Measurements from ENCODE around the gene GPATCH11.
A peak's percentile ranks its signal among the peaks of the same experiment; 100 is the strongest.

Gene GPATCH11

DNA sequence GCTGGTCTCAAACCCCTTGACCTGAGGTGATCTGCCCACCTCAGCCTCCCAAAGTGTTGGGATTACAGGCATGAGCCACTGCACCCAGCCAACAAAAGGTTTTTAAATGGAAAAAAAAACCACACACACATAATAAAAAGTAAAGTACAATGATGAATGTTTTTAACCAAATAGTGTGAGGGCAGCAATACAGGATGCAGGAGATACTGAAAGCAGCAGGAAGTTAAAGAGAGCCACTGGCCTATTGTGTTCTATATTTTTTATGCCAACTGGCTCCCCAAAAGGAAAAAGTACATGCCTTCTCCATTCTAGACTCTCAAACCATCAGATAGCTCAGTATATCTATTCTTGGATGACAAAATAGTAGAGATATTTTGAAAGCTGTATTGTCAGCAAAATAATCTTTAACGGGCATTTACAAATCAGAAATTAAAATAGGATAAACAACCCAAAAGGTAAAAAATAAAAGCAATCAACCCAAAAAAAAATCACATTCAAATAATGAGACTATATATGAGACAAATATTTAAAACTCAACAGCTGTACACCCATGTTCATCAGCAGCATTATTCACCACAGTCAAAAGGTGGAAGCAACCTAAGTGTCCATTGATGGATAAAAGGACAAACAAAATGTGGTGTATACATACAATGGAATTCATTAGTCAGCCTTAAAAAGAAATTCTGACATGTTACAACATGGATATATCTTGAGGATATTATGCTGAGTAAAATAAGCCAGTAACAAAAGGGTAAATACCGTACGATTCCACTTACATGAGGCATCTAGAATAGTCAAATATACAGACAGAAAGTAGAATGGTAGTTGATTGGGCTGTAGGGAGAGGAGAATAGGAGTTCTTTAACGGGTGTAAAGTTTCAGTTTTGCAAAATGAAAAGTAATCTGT, 26.2 kb downstream of the GPATCH11 start:
- Histone ChIP-seq H3K27ac (ENCODE audit: low read depth, low read length) (no peak overlapping the region), H3K9ac (ENCODE audit: low read length) (no peak overlapping the region), H3K36me3 (ENCODE audit: control insufficient read depth, insufficient read depth, low read length) (no peaks in the 10 kb centered on the region), H2AK5ac (ENCODE audit: low read length) (no peak overlapping the region), H2BK120ac (ENCODE audit: low read depth, low read length) (no peak overlapping the region), H3K56ac (ENCODE audit: low read length) (no peak overlapping the region), H3K4me1 (ENCODE audit: control insufficient read depth, low read depth, low read length) (no peaks in the 10 kb centered on the region), H3K27me3 (ENCODE audit: insufficient read depth, low read length, poor library complexity) (no peaks in the 10 kb centered on the region), H3K4ac (ENCODE audit: low read depth, low read length) (no peak overlapping the region), H3K79me2 (ENCODE audit: control insufficient read depth, insufficient read depth, low read length) (no peaks in the 10 kb centered on the region), H2BK5ac (ENCODE audit: low read length) (no peak overlapping the region), H4K5ac (ENCODE audit: low read length) (no peak overlapping the region), H3K4me2 (ENCODE audit: low read length) (no peak overlapping the region), H3K18ac (ENCODE audit: low read length) (no peak overlapping the region), H2BK15ac (replicated peaks; ENCODE audit: low read depth) (no peak overlapping the region), H3K79me1 (ENCODE audit: low read length) (no peaks in the 10 kb centered on the region), H3K4me3 (ENCODE audit: low read length) (no peak overlapping the region), H4K8ac (ENCODE audit: low read depth, low read length) (no peak overlapping the region), H3K23ac (ENCODE audit: low read length) (no peak overlapping the region)
- WGBS (ENCODE audit: extremely low coverage, insufficient coverage, low lambda C conversion rate), result no CpG with 5 or more reads among the region's 4 CpGs
- no peak for DNase-seq

GRCh38 chr2:37111958-37112357, 27.6 kb downstream of the GPATCH11 start:
- Histone ChIP-seq H4K5ac (ENCODE audit: low read length) (no peak overlapping the region), H3K23ac (ENCODE audit: low read length) (no peak overlapping the region), H4K8ac (ENCODE audit: low read depth, low read length) (no peak overlapping the region), H3K4me2 (ENCODE audit: low read length) (no peak overlapping the region), H3K18ac (ENCODE audit: low read length) (no peak overlapping the region), H2BK5ac (ENCODE audit: low read length) (no peak overlapping the region), H3K27me3 (ENCODE audit: insufficient read depth, low read length, poor library complexity) (no peaks in the 10 kb centered on the region), H3K27ac (ENCODE audit: low read depth, low read length) (no peak overlapping the region), H3K9ac (ENCODE audit: low read length) (no peak overlapping the region), H2BK120ac (ENCODE audit: low read depth, low read length) (no peak overlapping the region), H3K79me1 (ENCODE audit: low read length) (no peaks in the 10 kb centered on the region), H3K4me3 (ENCODE audit: low read length) (no peak overlapping the region), H2BK15ac (replicated peaks; ENCODE audit: low read depth) (no peak overlapping the region), H3K56ac (ENCODE audit: low read length) (no peak overlapping the region), H3K36me3 (ENCODE audit: control insufficient read depth, insufficient read depth, low read length) (no peaks in the 10 kb centered on the region), H3K4me1 (ENCODE audit: control insufficient read depth, low read depth, low read length) (no peaks in the 10 kb centered on the region), H2AK5ac (ENCODE audit: low read length) (no peak overlapping the region), H3K4ac (ENCODE audit: low read depth, low read length) (no peak overlapping the region), H3K79me2 (ENCODE audit: control insufficient read depth, insufficient read depth, low read length) (no peaks in the 10 kb centered on the region)
- WGBS (ENCODE audit: extremely low coverage, insufficient coverage, low lambda C conversion rate), result no CpG with 5 or more reads among the region's 2 CpGs
- peak; percentile 19 for DNase-seq

DNA sequence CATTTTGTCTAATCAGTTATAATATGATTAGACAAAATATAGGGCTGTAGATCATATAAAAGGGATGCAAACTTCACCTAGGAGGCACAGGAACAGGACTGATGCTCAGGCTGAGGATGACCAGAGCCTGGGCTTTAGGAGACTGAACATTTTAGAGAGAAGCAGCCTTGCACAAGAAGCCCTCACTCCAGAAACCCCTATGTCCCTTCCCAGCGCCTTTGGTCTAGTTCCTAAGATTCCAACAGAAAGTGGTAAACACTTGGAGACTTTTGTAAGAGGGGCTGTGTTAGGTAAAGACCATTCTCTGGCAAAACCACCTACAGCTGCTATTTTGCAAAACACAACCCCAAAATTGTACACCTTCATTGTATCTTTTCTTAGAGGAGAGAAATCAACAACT, 33.2 kb downstream of the GPATCH11 start:
- Histone ChIP-seq H2AK5ac (ENCODE audit: low read length) (no peak overlapping the region), H3K4me3 (ENCODE audit: low read length) (no peak overlapping the region), H3K27me3 (ENCODE audit: insufficient read depth, low read length, poor library complexity) (no peaks in the 10 kb centered on the region), H3K4me2 (ENCODE audit: low read length) (no peak overlapping the region), H3K79me2 (ENCODE audit: control insufficient read depth, insufficient read depth, low read length) (no peaks in the 10 kb centered on the region), H3K4ac (ENCODE audit: low read depth, low read length) (no peak overlapping the region), H3K56ac (ENCODE audit: low read length) (no peak overlapping the region), H3K79me1 (ENCODE audit: low read length) (no peaks in the 10 kb centered on the region), H2BK5ac (ENCODE audit: low read length) (no peak overlapping the region), H3K18ac (ENCODE audit: low read length) (no peak overlapping the region), H2BK15ac (replicated peaks; ENCODE audit: low read depth) (no peak overlapping the region), H4K5ac (ENCODE audit: low read length) (no peak overlapping the region), H3K9ac (ENCODE audit: low read length) (no peak overlapping the region), H4K8ac (ENCODE audit: low read depth, low read length) (no peak overlapping the region), H3K23ac (ENCODE audit: low read length) (no peak overlapping the region), H3K4me1 (ENCODE audit: control insufficient read depth, low read depth, low read length) (no peaks in the 10 kb centered on the region), H3K36me3 (ENCODE audit: control insufficient read depth, insufficient read depth, low read length) (peaks cover 2% of the 10 kb centered on the region), H3K27ac (ENCODE audit: low read depth, low read length) (no peak overlapping the region), H2BK120ac (ENCODE audit: low read depth, low read length) (no peak overlapping the region)
- WGBS (ENCODE audit: extremely low coverage, insufficient coverage, low lambda C conversion rate), result no CpG with 5 or more reads among the region's 1 CpG
- no peak for DNase-seq

DNA sequence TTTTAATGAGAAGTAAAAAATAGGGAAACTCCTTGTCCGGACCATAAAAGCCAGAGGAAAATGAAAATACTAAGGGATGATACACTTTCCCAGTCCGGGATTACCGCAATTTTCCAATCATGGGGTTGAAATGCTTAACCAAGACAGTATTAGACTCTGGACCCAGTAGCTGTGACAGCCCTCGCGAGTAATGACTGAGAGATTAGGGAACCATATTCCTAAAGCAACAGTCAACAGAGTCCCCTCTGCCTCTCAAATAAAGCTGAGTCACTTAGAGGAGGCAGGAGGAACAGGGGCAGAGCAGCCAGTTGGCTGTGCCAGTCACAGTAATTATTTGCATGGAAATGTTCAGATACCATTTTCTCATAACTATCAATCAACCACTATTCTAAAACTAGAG, 34.8 kb downstream of the GPATCH11 start:
- Histone ChIP-seq H2BK15ac (replicated peaks; ENCODE audit: low read depth) (no peak overlapping the region), H4K8ac (ENCODE audit: low read depth, low read length) (no peak overlapping the region), H3K4ac (ENCODE audit: low read depth, low read length) (no peak overlapping the region), H3K79me2 (ENCODE audit: control insufficient read depth, insufficient read depth, low read length) (no peaks in the 10 kb centered on the region), H3K36me3 (ENCODE audit: control insufficient read depth, insufficient read depth, low read length) (peaks cover 2% of the 10 kb centered on the region), H2AK5ac (ENCODE audit: low read length) (no peak overlapping the region), H3K4me2 (ENCODE audit: low read length) (no peak overlapping the region), H4K5ac (ENCODE audit: low read length) (no peak overlapping the region), H3K27ac (ENCODE audit: low read depth, low read length) (no peak overlapping the region), H3K4me1 (ENCODE audit: control insufficient read depth, low read depth, low read length) (no peaks in the 10 kb centered on the region), H3K27me3 (ENCODE audit: insufficient read depth, low read length, poor library complexity) (no peaks in the 10 kb centered on the region), H2BK5ac (ENCODE audit: low read length) (no peak overlapping the region), H3K23ac (ENCODE audit: low read length) (no peak overlapping the region), H3K18ac (ENCODE audit: low read length) (no peak overlapping the region), H3K56ac (ENCODE audit: low read length) (no peak overlapping the region), H3K79me1 (ENCODE audit: low read length) (no peaks in the 10 kb centered on the region), H3K9ac (ENCODE audit: low read length) (no peak overlapping the region), H3K4me3 (ENCODE audit: low read length) (no peak overlapping the region), H2BK120ac (ENCODE audit: low read depth, low read length) (no peak overlapping the region)
- DNase-seq, result no peak
- WGBS (ENCODE audit: extremely low coverage, insufficient coverage, low lambda C conversion rate), result no CpG with 5 or more reads among the region's 5 CpGs

DNA sequence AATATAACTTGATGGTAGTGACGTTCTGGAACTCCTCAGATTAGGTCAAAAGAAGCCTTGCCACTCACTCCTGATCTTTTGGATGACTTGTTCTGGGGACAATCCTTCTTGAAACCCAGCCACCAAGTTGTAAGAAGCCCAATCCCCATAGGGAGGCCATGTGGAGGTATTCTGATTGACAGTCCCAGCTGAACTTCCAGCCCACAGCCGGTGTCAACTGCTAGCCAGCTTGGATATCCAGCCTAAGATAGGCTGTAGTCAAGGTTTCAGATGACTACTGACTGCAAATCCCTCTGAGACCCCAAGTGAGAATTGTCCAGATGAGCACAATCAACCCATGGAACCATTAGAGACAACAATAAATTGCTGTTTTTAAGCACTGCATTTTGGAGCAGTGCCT, 41.1 kb downstream of the GPATCH11 start:
- Histone ChIP-seq H3K9ac (ENCODE audit: low read length) (no peak overlapping the region), H4K5ac (ENCODE audit: low read length) (no peak overlapping the region), H3K23ac (ENCODE audit: low read length) (no peak overlapping the region), H3K18ac (ENCODE audit: low read length) (no peak overlapping the region), H3K4me1 (ENCODE audit: control insufficient read depth, low read depth, low read length) (no peaks in the 10 kb centered on the region), H2BK120ac (ENCODE audit: low read depth, low read length) (no peak overlapping the region), H3K4me2 (ENCODE audit: low read length) (no peak overlapping the region), H3K56ac (ENCODE audit: low read length) (no peak overlapping the region), H3K27me3 (ENCODE audit: insufficient read depth, low read length, poor library complexity) (no peaks in the 10 kb centered on the region), H3K79me1 (ENCODE audit: low read length) (no peaks in the 10 kb centered on the region), H3K27ac (ENCODE audit: low read depth, low read length) (no peak overlapping the region), H3K4ac (ENCODE audit: low read depth, low read length) (no peak overlapping the region), H2AK5ac (ENCODE audit: low read length) (no peak overlapping the region), H2BK15ac (replicated peaks; ENCODE audit: low read depth) (no peak overlapping the region), H3K79me2 (ENCODE audit: control insufficient read depth, insufficient read depth, low read length) (no peaks in the 10 kb centered on the region), H3K36me3 (ENCODE audit: control insufficient read depth, insufficient read depth, low read length) (peaks cover 5% of the 10 kb centered on the region), H4K8ac (ENCODE audit: low read depth, low read length) (no peak overlapping the region), H3K4me3 (ENCODE audit: low read length) (no peak overlapping the region), H2BK5ac (ENCODE audit: low read length) (no peak overlapping the region)
- DNase-seq, result no peak
- WGBS (ENCODE audit: extremely low coverage, insufficient coverage, low lambda C conversion rate), result no CpG with 5 or more reads among the region's 2 CpGs

DNA sequence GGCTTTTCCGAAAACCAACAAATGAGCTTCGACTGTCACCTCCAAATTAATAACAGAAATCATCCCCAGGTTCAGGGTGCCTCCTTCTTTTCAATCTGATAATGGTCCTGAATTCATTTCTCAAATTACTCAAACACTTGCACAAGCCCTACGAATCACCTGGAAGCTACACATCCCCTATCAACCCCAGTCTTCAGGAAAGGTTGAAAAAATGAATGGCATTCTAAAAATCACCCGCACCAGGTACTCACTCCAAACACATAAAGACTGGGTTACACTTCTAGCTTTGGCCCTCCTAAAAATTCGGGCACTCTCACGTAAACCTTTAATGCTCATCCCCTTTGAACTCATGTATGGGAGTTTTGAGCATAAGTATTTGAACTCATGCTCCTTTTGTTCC, 48.6 kb downstream of the GPATCH11 start:
- Histone ChIP-seq H3K18ac (ENCODE audit: low read length) (no peak overlapping the region), H2AK5ac (ENCODE audit: low read length) (no peak overlapping the region), H3K23ac (ENCODE audit: low read length) (no peak overlapping the region), H3K27ac (ENCODE audit: low read depth, low read length) (no peak overlapping the region), H2BK15ac (replicated peaks; ENCODE audit: low read depth) (no peak overlapping the region), H3K4me2 (ENCODE audit: low read length) (no peak overlapping the region), H3K27me3 (ENCODE audit: insufficient read depth, low read length, poor library complexity) (no peaks in the 10 kb centered on the region), H3K36me3 (ENCODE audit: control insufficient read depth, insufficient read depth, low read length) (peaks cover 4% of the 10 kb centered on the region), H3K79me2 (ENCODE audit: control insufficient read depth, insufficient read depth, low read length) (no peaks in the 10 kb centered on the region), H2BK5ac (ENCODE audit: low read length) (no peak overlapping the region), H4K8ac (ENCODE audit: low read depth, low read length) (no peak overlapping the region), H3K4me1 (ENCODE audit: control insufficient read depth, low read depth, low read length) (no peaks in the 10 kb centered on the region), H3K79me1 (ENCODE audit: low read length) (no peaks in the 10 kb centered on the region), H3K56ac (ENCODE audit: low read length) (no peak overlapping the region), H3K9ac (ENCODE audit: low read length) (no peak overlapping the region), H3K4ac (ENCODE audit: low read depth, low read length) (no peak overlapping the region), H4K5ac (ENCODE audit: low read length) (no peak overlapping the region), H3K4me3 (ENCODE audit: low read length) (no peak overlapping the region), H2BK120ac (ENCODE audit: low read depth, low read length) (no peak overlapping the region)
- WGBS (ENCODE audit: extremely low coverage, insufficient coverage, low lambda C conversion rate), result no CpG with 5 or more reads among the region's 6 CpGs
- DNase-seq, result no peak

Data from mesendoderm (in vitro differentiated cells).